OCI-LY3 (cell line): Measurements from ENCODE around the gene TNS1.

Experiments
- H2AFZ ChIP-seq: fragments of 200-600, 300-600 bp; shearing (Covaris generic); 2 replicates; pipeline ENCODE4 v1.6.0; 2014; ENCODE audit warnings: antibody characterized with exemption, low read depth, low read length
- H3K27ac ChIP-seq: fragments of 200-600, 300-600 bp; sonication (generic); 2 replicates; pipeline ENCODE4 v1.5.1; 2014; ENCODE audit warnings: mild to moderate bottlenecking, low read length, moderate library complexity, mixed read lengths
- H3K27me3 ChIP-seq: fragments of 200-600, 300-600 bp; sonication (generic); 2 replicates; pipeline ENCODE4 v1.6.1; 2014; ENCODE audit warnings: low read depth, low read length, mixed read lengths
- H3K36me3 ChIP-seq: fragments of 200-600, 300-600 bp; sonication (generic); replicated peaks from 2 replicates; pipeline ENCODE3; 2014; ENCODE audit warnings: low read depth, low read length, mixed read lengths
- H3K4me1 ChIP-seq: fragments of 300-600, 200-600 bp; sonication (generic); 2 replicates; pipeline ENCODE4 v1.6.1; 2014; ENCODE audit warnings: low read length, mixed read lengths
- H3K4me2 ChIP-seq: fragments of 200-600, 300-600 bp; sonication (generic); 2 replicates; pipeline ENCODE4 v1.6.1; 2014; ENCODE audit warnings: low read length, mixed read lengths
- H3K4me3 ChIP-seq: fragments of 300-600, 200-600 bp; sonication (generic); 2 replicates; pipeline ENCODE4 v1.5.1; 2014; ENCODE audit warnings: antibody characterized with exemption, mild to moderate bottlenecking, low read length, moderate library complexity
- H3K79me2 ChIP-seq: fragments of 300-600, 200-600 bp; shearing (Covaris generic); 2 replicates; pipeline ENCODE4 v1.6.1; 2014; ENCODE audit warnings: mild to moderate bottlenecking, low read length, mixed read lengths
- H3K9ac ChIP-seq: fragments of 300-600, 200-600 bp; shearing (Covaris generic); 2 replicates; pipeline ENCODE4 v1.6.0; 2014; ENCODE audit warnings: mild to moderate bottlenecking, low read length, moderate library complexity
- H3K9me3 ChIP-seq: fragments of 200-600, 300-600 bp; shearing (Covaris generic); 2 replicates; pipeline ENCODE4 v1.6.1; 2014; ENCODE audit warnings: low read length, mixed read lengths; ENCODE audit not compliant: insufficient read depth
- H4K20me1 ChIP-seq: fragments of 200-600, 300-600 bp; sonication (generic); 2 replicates; pipeline ENCODE4 v1.6.1; 2016; ENCODE audit warnings: low read length, mixed read lengths; ENCODE audit not compliant: insufficient read depth
- CTCF ChIP-seq: fragments of 200-600, 300-600 bp; sonication (generic); IDR thresholded peaks from 2 replicates; pipeline ENCODE4 v1.5.1; 2014; ENCODE audit warnings: antibody characterized with exemption, low read length, low read depth
- EZH2phosphoT487 ChIP-seq: fragments of 200-600 bp; shearing (Covaris generic); IDR thresholded peaks from 2 replicates; pipeline ENCODE4 v1.6.1; 2018; ENCODE audit warnings: antibody characterized with exemption, mixed run types, low read depth

The TNS1 gene

GRCh38 chr2:217934321-217935131 is 68.3 kb downstream of the TNS1 start:
- Histone ChIP-seq H4K20me1 (peaks cover 14% of the 10 kb centered on the region), H3K4me3 (no peak overlapping the region), H3K4me2 (no peak overlapping the region), H3K79me2 (no peaks in the 10 kb centered on the region), H3K36me3 (no peaks in the 10 kb centered on the region), H3K27me3 (no peaks in the 10 kb centered on the region), H3K9ac (no peak overlapping the region), H2AFZ (no peak overlapping the region), H3K4me1 (peaks cover 7% of the 10 kb centered on the region; the same call in 1 of the 2 replicates), H3K9me3 (no peaks in the 10 kb centered on the region), H3K27ac (no peak overlapping the region)
- no peak for TF ChIP-seq CTCF
- TF ChIP-seq EZH2phosphoT487: no peak

- Histone ChIP-seq H3K4me3 (no peak overlapping the region), H3K4me2 (no peak overlapping the region), H3K27me3 (no peaks in the 10 kb centered on the region), H3K4me1 (peaks cover 12% of the 10 kb centered on the region), H4K20me1 (peaks cover 17% of the 10 kb centered on the region), H2AFZ (no peak overlapping the region), H3K36me3 (no peaks in the 10 kb centered on the region), H3K79me2 (no peaks in the 10 kb centered on the region), H3K27ac (no peak overlapping the region), H3K9ac (no peak overlapping the region), H3K9me3 (no peaks in the 10 kb centered on the region)
- TF ChIP-seq CTCF: no peak
- no peak for TF ChIP-seq EZH2phosphoT487
These were observed 69.2 kb downstream of the TNS1 start for GRCh38 chr2:217933617-217933993.

GRCh38 chr2:217932803-217933616 is 69.8 kb downstream of the TNS1 start:
- H3K4me3 ChIP-seq: no peak overlapping the region
- no peak overlapping the region for H3K9ac ChIP-seq
- no peak overlapping the region for H2AFZ ChIP-seq
- H3K4me2 ChIP-seq: no peak overlapping the region
- TF ChIP-seq EZH2phosphoT487 (no peak), CTCF (no peak)
- H3K36me3 ChIP-seq: no peaks in the 10 kb centered on the region
- H3K27me3 ChIP-seq: no peaks in the 10 kb centered on the region
- H3K9me3 ChIP-seq: no peaks in the 10 kb centered on the region
- H4K20me1 ChIP-seq: peaks cover 17% of the 10 kb centered on the region
- H3K27ac ChIP-seq: no peak overlapping the region
- H3K79me2 ChIP-seq: no peaks in the 10 kb centered on the region
- peaks cover 18% of the 10 kb centered on the region for H3K4me1 ChIP-seq

- peaks cover 17% of the 10 kb centered on the region for H4K20me1 ChIP-seq
- no peak for TF ChIP-seq CTCF
- no peak for TF ChIP-seq EZH2phosphoT487
These were observed 70.8 kb downstream of the TNS1 start for GRCh38 chr2:217931846-217932560.

More at GRCh38 chr2:217931846-217932560, 70.8 kb downstream of the TNS1 start:
- Histone ChIP-seq H3K9me3 (no peaks in the 10 kb centered on the region), H3K79me2 (no peaks in the 10 kb centered on the region), H3K9ac (no peak overlapping the region), H3K27ac (no peak overlapping the region), H3K4me2 (no peak overlapping the region), H2AFZ (no peak overlapping the region), H3K27me3 (no peaks in the 10 kb centered on the region), H3K4me1 (peaks cover 18% of the 10 kb centered on the region), H3K4me3 (no peak overlapping the region), H3K36me3 (no peaks in the 10 kb centered on the region)
